ENCODE results near the gene GALNT2. TPM values are rescaled to one million over a fixed set of nuclear protein-coding genes. Genes with fewer than 3 reads are reported as not detected.

GALNT2 gene
- total and polyA plus RNA-seq, 2 of the 4 experiments (the other 2 are of a cell fraction) = 50.4 to 189 TPM

DNA sequence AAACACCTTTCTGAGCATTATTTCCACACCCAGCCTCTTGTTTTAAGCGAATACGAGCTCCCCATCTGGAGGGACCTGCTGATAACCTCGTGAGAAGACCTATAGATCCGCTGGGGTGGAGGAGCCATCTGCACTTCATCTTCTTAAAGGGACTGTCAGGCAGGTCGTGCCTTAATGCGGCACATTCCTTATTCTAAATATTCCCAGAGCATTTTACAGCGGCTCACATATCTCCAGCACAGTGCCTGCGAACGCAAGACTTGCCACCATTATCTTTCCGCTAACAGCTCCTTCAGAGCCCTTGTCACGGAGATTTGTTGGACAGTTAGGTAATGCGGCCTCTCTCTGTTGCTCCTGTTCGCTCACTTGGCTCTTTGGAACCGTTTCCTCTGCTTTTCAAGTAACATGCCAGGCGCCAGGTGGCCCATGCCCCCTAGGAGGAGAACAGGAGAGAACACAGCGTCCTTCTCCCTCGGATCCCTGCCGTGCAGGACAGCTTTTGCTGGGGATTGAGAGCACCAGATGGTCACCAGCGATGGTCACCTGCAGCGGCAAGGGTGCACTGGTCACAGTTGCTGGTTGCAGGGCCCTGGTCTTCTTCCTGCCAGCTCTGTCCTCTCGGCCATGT lies 196.6 kb downstream of the GALNT2 start:
- Histone ChIP-seq H3K36me3 (ENCODE audit: control insufficient read depth, insufficient read depth, low read length) (peaks cover 49% of the 10 kb centered on the region), H3K23ac (ENCODE audit: low read depth, low read length) (no peak overlapping the region), H3K14ac (replicated peaks; ENCODE audit: low read depth, low read length) (no peak overlapping the region), H3K27me3 (ENCODE audit: control insufficient read depth, insufficient read depth, low read length) (no peaks in the 10 kb centered on the region), H2AK9ac (replicated peaks; ENCODE audit: low read depth, low read length, poor library complexity) (no peak overlapping the region), H4K5ac (ENCODE audit: low read depth, low read length) (no peak overlapping the region), H3K4me1 (ENCODE audit: control insufficient read depth, insufficient read depth, low read length) (peaks cover 2% of the 10 kb centered on the region; the same call in 1 of the 2 replicates), H3K18ac (ENCODE audit: low read depth, low read length) (no peak overlapping the region), H3K4me3 (ENCODE audit: insufficient read depth, low read depth, low read length) (no peak overlapping the region), H2BK5ac (ENCODE audit: low read depth, low read length, poor library complexity, severe bottlenecking) (no peak overlapping the region), H4K20me1 (ENCODE audit: insufficient read depth, low read length) (no peaks in the 10 kb centered on the region), H2AK5ac (ENCODE audit: low read depth, low read length) (no peak overlapping the region), H3K79me1 (ENCODE audit: low read depth in 1 of 2, low read length in 2 of 2) (peaks cover 0 to 3% of the 10 kb centered on the region in 2 experiments; a peak in 1 of 4 replicates), H3K9me3 (ENCODE audit: control insufficient read depth, insufficient read depth, low read length) (no peaks in the 10 kb centered on the region), H2BK20ac (ENCODE audit: low read depth, low read length) (no peak overlapping the region), H3K27ac (ENCODE audit: insufficient read depth, low read length) (no peak overlapping the region), H3K56ac (ENCODE audit: extremely low read depth, insufficient read depth, low read length) (no peak overlapping the region), H3K4me2 (ENCODE audit: low read depth, low read length) (no peak overlapping the region), H4K91ac (ENCODE audit: insufficient read depth, low read depth, low read length) (no peak overlapping the region), H2BK120ac (ENCODE audit: low read depth, low read length) (no peak overlapping the region), H2AFZ (replicated peaks; ENCODE audit: low read length, poor library complexity) (no peak overlapping the region), H3K9ac (ENCODE audit: low read depth, low read length) (no peak overlapping the region), H4K8ac (ENCODE audit: low read depth in 2 of 2, low read length in 2 of 2) (no peak overlapping the region), H3K4ac (ENCODE audit: low read depth, low read length) (no peak overlapping the region), H3K9me1 (ENCODE audit: insufficient read depth, low read length) (no peaks in the 10 kb centered on the region), H2BK15ac (ENCODE audit: low read depth, low read length) (no peak overlapping the region)
- intact Hi-C loops (cut with micrococcal nuclease) (loop anchor here (10.0 kb wide), 1 partner anchor 289 kb away; no protein-coding TSS in a partner anchor), dilution Hi-C loops (cut with HindIII; ENCODE audit: low sequenced_read_pairs, unreplicated experiment) (no loop called here), in situ Hi-C loops (cut with MboI; ENCODE audit: low sequenced_read_pairs) (no loop called here)
- WGBS, 2 experiments (ENCODE audit: extremely low coverage in 2 of 2, insufficient read length in 1 of 2) = 80% methylated on average over 11 of the region's 21 CpGs; no CpG with 5 or more reads in 1 of the 2 experiments
- CTCF ChIA-PET = no interaction called here
- ATAC-seq (ENCODE audit: low read depth) (no peak), DNase-seq (no peak)
- no peak for TF ChIP-seq NFE2L2 (IDR thresholded peaks at IDR 0.05; ENCODE audit: low read depth, low read length)
- TF ChIP-seq MAFK (IDR thresholded peaks at IDR 0.05; ENCODE audit: low read depth, low read length) = no peak
- TF ChIP-seq CEBPB (IDR thresholded peaks at IDR 0.05; ENCODE audit: low read depth, low read length) = no peak
- no peak for TF ChIP-seq MXI1 (IDR thresholded peaks at IDR 0.05; ENCODE audit: borderline replicate concordance, low read depth, low read length)
- TF ChIP-seq, protein P1, sequence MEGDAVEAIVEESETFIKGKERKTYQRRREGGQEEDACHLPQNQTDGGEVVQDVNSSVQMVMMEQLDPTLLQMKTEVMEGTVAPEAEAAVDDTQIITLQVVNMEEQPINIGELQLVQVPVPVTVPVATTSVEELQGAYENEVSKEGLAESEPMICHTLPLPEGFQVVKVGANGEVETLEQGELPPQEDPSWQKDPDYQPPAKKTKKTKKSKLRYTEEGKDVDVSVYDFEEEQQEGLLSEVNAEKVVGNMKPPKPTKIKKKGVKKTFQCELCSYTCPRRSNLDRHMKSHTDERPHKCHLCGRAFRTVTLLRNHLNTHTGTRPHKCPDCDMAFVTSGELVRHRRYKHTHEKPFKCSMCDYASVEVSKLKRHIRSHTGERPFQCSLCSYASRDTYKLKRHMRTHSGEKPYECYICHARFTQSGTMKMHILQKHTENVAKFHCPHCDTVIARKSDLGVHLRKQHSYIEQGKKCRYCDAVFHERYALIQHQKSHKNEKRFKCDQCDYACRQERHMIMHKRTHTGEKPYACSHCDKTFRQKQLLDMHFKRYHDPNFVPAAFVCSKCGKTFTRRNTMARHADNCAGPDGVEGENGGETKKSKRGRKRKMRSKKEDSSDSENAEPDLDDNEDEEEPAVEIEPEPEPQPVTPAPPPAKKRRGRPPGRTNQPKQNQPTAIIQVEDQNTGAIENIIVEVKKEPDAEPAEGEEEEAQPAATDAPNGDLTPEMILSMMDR (conservative IDR thresholded peaks at IDR 0.05; ENCODE audit: low read depth, low read length) = no peak
- no peak for TF ChIP-seq USF2 (IDR thresholded peaks at IDR 0.05; ENCODE audit: low read depth, low read length)
- TF ChIP-seq, protein P2, sequence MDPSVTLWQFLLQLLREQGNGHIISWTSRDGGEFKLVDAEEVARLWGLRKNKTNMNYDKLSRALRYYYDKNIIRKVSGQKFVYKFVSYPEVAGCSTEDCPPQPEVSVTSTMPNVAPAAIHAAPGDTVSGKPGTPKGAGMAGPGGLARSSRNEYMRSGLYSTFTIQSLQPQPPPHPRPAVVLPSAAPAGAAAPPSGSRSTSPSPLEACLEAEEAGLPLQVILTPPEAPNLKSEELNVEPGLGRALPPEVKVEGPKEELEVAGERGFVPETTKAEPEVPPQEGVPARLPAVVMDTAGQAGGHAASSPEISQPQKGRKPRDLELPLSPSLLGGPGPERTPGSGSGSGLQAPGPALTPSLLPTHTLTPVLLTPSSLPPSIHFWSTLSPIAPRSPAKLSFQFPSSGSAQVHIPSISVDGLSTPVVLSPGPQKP (IDR thresholded peaks at IDR 0.05; ENCODE audit: borderline replicate concordance, low read depth, low read length) = no peak
- no peak for TF ChIP-seq SMC3 (IDR thresholded peaks at IDR 0.05; ENCODE audit: low read depth, low read length)
- no peak for TF ChIP-seq POLR2A (IDR thresholded peaks at IDR 0.05; ENCODE audit: low read depth, low read length)
- no peak for TF ChIP-seq FOS (IDR thresholded peaks at IDR 0.05; ENCODE audit: low read depth, low read length)
- TF ChIP-seq RAD21 (IDR thresholded peaks at IDR 0.05; ENCODE audit: low read length) = no peak
- no peak for TF ChIP-seq BHLHE40 (IDR thresholded peaks at IDR 0.05; ENCODE audit: low read depth, low read length)
- TF ChIP-seq MAZ (IDR thresholded peaks at IDR 0.05; ENCODE audit: borderline replicate concordance, low read depth, low read length) = no peak
- TF ChIP-seq RFX5 (IDR thresholded peaks at IDR 0.05; ENCODE audit: low read depth, low read length) = no peak
- no peak for TF ChIP-seq RCOR1 (IDR thresholded peaks at IDR 0.05; ENCODE audit: insufficient replicate concordance, low read length)
- no peak for TF ChIP-seq CHD1 (IDR thresholded peaks at IDR 0.05; ENCODE audit: low read depth, low read length)
- no TSS peak for BruUV-seq (replicated peaks)
- POLR2A ChIA-PET (ENCODE audit: unreplicated experiment) = no interaction called here

Data from IMR-90 (cell line).